ENCODE measurements around the gene GOLGA8B.
A peak's percentile ranks its signal among the peaks of the same experiment; 100 is the strongest.
"Not testable (repeated sequence)": the region's sequence is repeated elsewhere in the genome, so short reads cannot be mapped to it uniquely, and the experiment has no call there.

Gene GOLGA8B

GRCh38 chr15:34597316-34597715, 13.9 kb upstream of the GOLGA8B start:
- DNase-seq, result no peak

GRCh38 chr15:34594361-34594760, 10.9 kb upstream of the GOLGA8B start:
- DNase-seq, result no peak

- no peak for DNase-seq
These were observed 7.9 kb upstream of the GOLGA8B start for GRCh38 chr15:34591306-34591705.

- peak in 30 of 56 donors; percentile 2 to 73 (median 38) for DNase-seq
These were observed 4.7 kb upstream of the GOLGA8B start for GRCh38 chr15:34588046-34588674.

- not testable (repeated sequence) for DNase-seq
These were observed 2.5 kb upstream of the GOLGA8B start for GRCh38 chr15:34585966-34586365.

GRCh38 chr15:34584996-34585395, 1.5 kb upstream of the GOLGA8B start:
- no peak for DNase-seq

GRCh38 chr15:34584330-34584668, 848 bp upstream of the GOLGA8B start:
- no peak for DNase-seq

- peak in 4 of 56 donors; percentile 20 to 40 (median 24) for DNase-seq
These were observed 735 bp downstream of the GOLGA8B start for GRCh38 chr15:34582461-34583371.

- not testable (repeated sequence) for DNase-seq
These were observed 1.6 kb downstream of the GOLGA8B start for GRCh38 chr15:34581687-34582460.

- DNase-seq, result no peak
These were observed 2.4 kb downstream of the GOLGA8B start for GRCh38 chr15:34581043-34581365.

- peak in 4 of 56 donors; percentile 2 to 27 (median 12) for DNase-seq
These were observed 3.0 kb downstream of the GOLGA8B start for GRCh38 chr15:34580251-34581042.

- no peak for DNase-seq
These were observed 5.2 kb downstream of the GOLGA8B start for GRCh38 chr15:34578283-34578674.

GRCh38 chr15:34577658-34578282, 5.7 kb downstream of the GOLGA8B start:
- DNase-seq, result not testable (repeated sequence)

- not testable (repeated sequence) for DNase-seq
These were observed 8.4 kb downstream of the GOLGA8B start for GRCh38 chr15:34575035-34575434.

- DNase-seq, result not testable (repeated sequence)
These were observed 10.5 kb downstream of the GOLGA8B start for GRCh38 chr15:34572921-34573320.

GRCh38 chr15:34572019-34572641, 11.3 kb downstream of the GOLGA8B start:
- not testable (repeated sequence) for DNase-seq

GRCh38 chr15:34569670-34570396, 13.6 kb downstream of the GOLGA8B start:
- not testable (repeated sequence) for DNase-seq

GRCh38 chr15:34567174-34567573, 16.3 kb downstream of the GOLGA8B start:
- not testable (repeated sequence) for DNase-seq

GRCh38 chr15:34564711-34565110, 18.7 kb downstream of the GOLGA8B start:
- DNase-seq, result not testable (repeated sequence)
